Measurements from ENCODE around the gene DCC.

DNA sequence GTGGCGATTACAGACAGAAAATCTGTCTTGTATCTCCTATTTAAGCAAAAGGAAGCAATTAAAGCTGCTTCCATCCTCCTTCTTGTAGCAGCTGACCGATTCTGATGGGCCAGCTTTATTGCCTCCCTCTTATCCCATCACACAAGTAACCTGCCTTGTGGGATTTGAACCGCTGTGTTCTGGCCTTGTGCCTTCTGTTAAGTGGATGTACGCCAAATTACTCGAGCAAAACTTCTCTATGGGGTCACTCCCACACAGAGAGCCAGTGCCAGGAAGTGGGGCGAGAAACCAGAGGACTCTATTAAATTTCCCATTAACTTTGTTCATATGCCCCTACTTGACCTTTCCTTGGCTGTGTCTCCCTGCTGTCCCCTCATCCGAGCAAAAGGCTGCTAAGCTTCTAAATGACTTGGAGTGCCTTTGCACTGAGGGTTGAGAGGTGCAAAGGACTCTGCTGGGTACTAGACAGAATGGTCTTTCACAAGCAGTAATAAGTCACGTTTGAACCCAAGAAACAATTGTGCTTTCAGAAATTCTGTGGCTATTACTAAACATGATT, 1212.0 kb downstream of the DCC start:
- TF ChIP-seq, protein P1, sequence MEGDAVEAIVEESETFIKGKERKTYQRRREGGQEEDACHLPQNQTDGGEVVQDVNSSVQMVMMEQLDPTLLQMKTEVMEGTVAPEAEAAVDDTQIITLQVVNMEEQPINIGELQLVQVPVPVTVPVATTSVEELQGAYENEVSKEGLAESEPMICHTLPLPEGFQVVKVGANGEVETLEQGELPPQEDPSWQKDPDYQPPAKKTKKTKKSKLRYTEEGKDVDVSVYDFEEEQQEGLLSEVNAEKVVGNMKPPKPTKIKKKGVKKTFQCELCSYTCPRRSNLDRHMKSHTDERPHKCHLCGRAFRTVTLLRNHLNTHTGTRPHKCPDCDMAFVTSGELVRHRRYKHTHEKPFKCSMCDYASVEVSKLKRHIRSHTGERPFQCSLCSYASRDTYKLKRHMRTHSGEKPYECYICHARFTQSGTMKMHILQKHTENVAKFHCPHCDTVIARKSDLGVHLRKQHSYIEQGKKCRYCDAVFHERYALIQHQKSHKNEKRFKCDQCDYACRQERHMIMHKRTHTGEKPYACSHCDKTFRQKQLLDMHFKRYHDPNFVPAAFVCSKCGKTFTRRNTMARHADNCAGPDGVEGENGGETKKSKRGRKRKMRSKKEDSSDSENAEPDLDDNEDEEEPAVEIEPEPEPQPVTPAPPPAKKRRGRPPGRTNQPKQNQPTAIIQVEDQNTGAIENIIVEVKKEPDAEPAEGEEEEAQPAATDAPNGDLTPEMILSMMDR (optimal IDR thresholded peaks at IDR 0.05 in 1 of 3, IDR thresholded peaks at IDR 0.05 in 1 of 3, conservative IDR thresholded peaks at IDR 0.05 in 1 of 3; ENCODE audit: extremely low read depth in 1 of 3, insufficient read depth in 2 of 3, low read length in 3 of 3), result no peak
- TF ChIP-seq EZH2 (IDR thresholded peaks at IDR 0.05; ENCODE audit: low read length), result no peak

Measured in keratinocyte (primary cell).